ENCODE measurements around the gene RPN2. TPM values are rescaled to one million over a fixed set of nuclear protein-coding genes. Genes with fewer than 3 reads are reported as not detected.

RPN2 gene
- total and polyA plus RNA-seq, 2 donors (not counting 3 experiments of a cell fraction or from before 2014, with no cell fraction given) = 283 to 530 TPM

DNA sequence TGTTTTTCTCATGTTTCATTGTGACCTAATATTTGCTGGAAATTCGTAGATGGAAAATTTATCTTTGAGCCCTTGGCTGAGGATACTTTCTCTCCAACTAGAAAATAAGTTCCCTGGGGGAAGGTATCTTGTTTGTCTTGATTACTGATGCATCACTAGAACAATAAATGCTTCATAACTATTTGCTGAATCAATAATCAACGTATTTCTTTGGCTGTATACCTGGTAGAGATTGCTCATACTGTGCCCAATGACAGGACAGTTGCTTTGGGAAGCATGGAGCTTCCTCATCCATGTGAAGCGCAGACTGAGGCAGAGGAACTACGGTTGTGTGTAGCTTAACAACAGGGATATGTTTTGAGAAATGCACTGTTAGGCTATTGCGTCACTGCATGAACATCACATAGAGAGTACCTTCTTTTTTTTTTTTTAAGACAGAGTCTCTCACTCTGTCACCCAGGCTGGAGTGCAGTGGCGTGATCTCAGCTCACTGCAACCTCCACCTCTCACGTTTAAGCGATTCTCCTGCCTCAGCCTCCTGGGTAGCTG lies 34.2 kb upstream of the RPN2 start:
- POLR2A ChIA-PET = no interaction called here
- no peak for FAIRE-seq

DNA sequence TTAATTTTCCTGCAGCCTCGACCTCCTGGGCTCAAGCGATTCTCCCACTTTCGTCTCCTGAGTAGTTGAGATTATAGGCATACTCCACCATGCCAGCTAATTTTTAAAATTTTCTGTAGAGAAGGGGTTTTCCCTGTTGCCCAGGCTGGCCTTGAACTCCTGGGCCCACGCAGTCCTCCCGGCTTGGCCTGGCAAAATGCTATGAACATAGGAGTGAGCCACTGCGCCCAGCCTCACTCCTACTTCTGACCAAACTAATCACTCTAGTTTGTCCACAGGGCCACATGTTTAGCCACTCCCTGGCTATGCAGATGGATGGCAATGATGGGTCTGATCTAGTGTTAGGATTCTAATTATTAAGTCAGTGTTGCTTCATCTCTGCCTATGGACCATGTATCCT lies 31.9 kb upstream of the RPN2 start:
- intact Hi-C loops (cut with micrococcal nuclease) (no loop called here), dilution Hi-C loops (cut with MboI; ENCODE audit: extremely low pct_ligation_motif_present, low sequenced_read_pairs) (no loop called here)
- Histone ChIP-seq H3K4me2 (ENCODE audit: insufficient read depth, low read length) (no peak overlapping the region), H3K4me1 (ENCODE audit: control insufficient read depth, extremely low read depth, insufficient read depth, low read length) (no peaks in the 10 kb centered on the region), H3K4me3 (replicated peaks in 1 of 3; ENCODE audit: insufficient read depth in 1 of 3, low read depth in 1 of 3, low read length in 3 of 3) (no peak overlapping the region), H3K9me1 (replicated peaks; ENCODE audit: control insufficient read depth, extremely low read depth, insufficient read depth, low read length) (no peaks in the 10 kb centered on the region), H4K20me1 (replicated peaks; ENCODE audit: control insufficient read depth, extremely low read depth, insufficient read depth, low read length) (no peaks in the 10 kb centered on the region), H3K79me2 (ENCODE audit: control insufficient read depth, insufficient read depth, low read length) (no peaks in the 10 kb centered on the region), H3K27ac (ENCODE audit: insufficient read depth, low read depth, low read length) (no peak overlapping the region), H3K36me3 (ENCODE audit: control insufficient read depth in 2 of 2, extremely low read depth in 1 of 2, insufficient read depth in 2 of 2, low read length in 2 of 2) (no peaks in the 10 kb centered on the region), H2AFZ (ENCODE audit: low read depth, low read length) (no peak overlapping the region), H3K27me3 (ENCODE audit: control insufficient read depth in 2 of 2, insufficient read depth in 2 of 2, low read length in 2 of 2) (no peaks in the 10 kb centered on the region), H3K9ac (replicated peaks; ENCODE audit: extremely low read depth, insufficient read depth, low read length) (no peak overlapping the region), H3K9me3 (replicated peaks; ENCODE audit: control insufficient read depth, insufficient read depth, low read length) (no peaks in the 10 kb centered on the region)
- DNase-seq (ENCODE audit: low read depth, low spot score) (no peak), FAIRE-seq (no peak)
- TF ChIP-seq GATA2 (IDR thresholded peaks at IDR 0.05; ENCODE audit: insufficient read depth, insufficient read length, low read depth, low read length) (no peak), EZH2 (IDR thresholded peaks at IDR 0.05; ENCODE audit: borderline replicate concordance, low read depth, low read length, severe bottlenecking) (no peak), POLR2AphosphoS5 (IDR thresholded peaks at IDR 0.05; ENCODE audit: insufficient read depth, low read depth, low read length) (no peak), FOS (IDR thresholded peaks at IDR 0.05; ENCODE audit: borderline replicate concordance, insufficient read depth, low read length) (no peak), MYC (IDR thresholded peaks at IDR 0.05; ENCODE audit: low read depth, low read length) (no peak), JUN (IDR thresholded peaks at IDR 0.05; ENCODE audit: borderline replicate concordance, insufficient read depth, insufficient read length, low read depth) (no peak)
- TF ChIP-seq, protein P1, sequence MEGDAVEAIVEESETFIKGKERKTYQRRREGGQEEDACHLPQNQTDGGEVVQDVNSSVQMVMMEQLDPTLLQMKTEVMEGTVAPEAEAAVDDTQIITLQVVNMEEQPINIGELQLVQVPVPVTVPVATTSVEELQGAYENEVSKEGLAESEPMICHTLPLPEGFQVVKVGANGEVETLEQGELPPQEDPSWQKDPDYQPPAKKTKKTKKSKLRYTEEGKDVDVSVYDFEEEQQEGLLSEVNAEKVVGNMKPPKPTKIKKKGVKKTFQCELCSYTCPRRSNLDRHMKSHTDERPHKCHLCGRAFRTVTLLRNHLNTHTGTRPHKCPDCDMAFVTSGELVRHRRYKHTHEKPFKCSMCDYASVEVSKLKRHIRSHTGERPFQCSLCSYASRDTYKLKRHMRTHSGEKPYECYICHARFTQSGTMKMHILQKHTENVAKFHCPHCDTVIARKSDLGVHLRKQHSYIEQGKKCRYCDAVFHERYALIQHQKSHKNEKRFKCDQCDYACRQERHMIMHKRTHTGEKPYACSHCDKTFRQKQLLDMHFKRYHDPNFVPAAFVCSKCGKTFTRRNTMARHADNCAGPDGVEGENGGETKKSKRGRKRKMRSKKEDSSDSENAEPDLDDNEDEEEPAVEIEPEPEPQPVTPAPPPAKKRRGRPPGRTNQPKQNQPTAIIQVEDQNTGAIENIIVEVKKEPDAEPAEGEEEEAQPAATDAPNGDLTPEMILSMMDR (IDR thresholded peaks at IDR 0.05; ENCODE audit: extremely low read depth in 1 of 2, insufficient read depth in 1 of 2, low read depth in 1 of 2, low read length in 2 of 2) = no peak
- TF ChIP-seq, protein P2, sequence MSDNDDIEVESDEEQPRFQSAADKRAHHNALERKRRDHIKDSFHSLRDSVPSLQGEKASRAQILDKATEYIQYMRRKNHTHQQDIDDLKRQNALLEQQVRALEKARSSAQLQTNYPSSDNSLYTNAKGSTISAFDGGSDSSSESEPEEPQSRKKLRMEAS (IDR thresholded peaks at IDR 0.05; ENCODE audit: insufficient read depth, insufficient read length) = no peak
- CTCF ChIA-PET = no interaction called here
- no TSS peak for BruUV-seq (replicated peaks)
- POLR2A ChIA-PET = no interaction called here

More for the DNA sequence above, 34.2 kb upstream of the RPN2 start:
- BruUV-seq (replicated peaks) = no TSS peak
- Histone ChIP-seq H3K36me3 (ENCODE audit: control insufficient read depth in 2 of 2, extremely low read depth in 1 of 2, insufficient read depth in 2 of 2, low read length in 2 of 2) (no peaks in the 10 kb centered on the region), H3K9me1 (replicated peaks; ENCODE audit: control insufficient read depth, extremely low read depth, insufficient read depth, low read length) (no peaks in the 10 kb centered on the region), H3K9me3 (replicated peaks; ENCODE audit: control insufficient read depth, insufficient read depth, low read length) (no peaks in the 10 kb centered on the region), H4K20me1 (replicated peaks; ENCODE audit: control insufficient read depth, extremely low read depth, insufficient read depth, low read length) (no peaks in the 10 kb centered on the region), H3K27ac (ENCODE audit: insufficient read depth, low read depth, low read length) (no peak overlapping the region), H3K79me2 (ENCODE audit: control insufficient read depth, insufficient read depth, low read length) (no peaks in the 10 kb centered on the region), H3K4me3 (replicated peaks in 1 of 3; ENCODE audit: insufficient read depth in 1 of 3, low read depth in 1 of 3, low read length in 3 of 3) (no peak overlapping the region), H3K27me3 (ENCODE audit: control insufficient read depth in 2 of 2, insufficient read depth in 2 of 2, low read length in 2 of 2) (no peaks in the 10 kb centered on the region), H3K9ac (replicated peaks; ENCODE audit: extremely low read depth, insufficient read depth, low read length) (no peak overlapping the region), H3K4me1 (ENCODE audit: control insufficient read depth, extremely low read depth, insufficient read depth, low read length) (no peaks in the 10 kb centered on the region), H3K4me2 (ENCODE audit: insufficient read depth, low read length) (no peak overlapping the region), H2AFZ (ENCODE audit: low read depth, low read length) (no peak overlapping the region)
- CTCF ChIA-PET = interaction anchor here (1.6 kb wide), 1 partner anchor 11 kb away, joined by 6 read pairs; no protein-coding TSS in a partner anchor
- intact Hi-C loops (cut with micrococcal nuclease) = no loop called here
- TF ChIP-seq POLR2AphosphoS5 (IDR thresholded peaks at IDR 0.05; ENCODE audit: insufficient read depth, low read depth, low read length) (no peak), GATA2 (IDR thresholded peaks at IDR 0.05; ENCODE audit: insufficient read depth, insufficient read length, low read depth, low read length) (no peak), JUN (IDR thresholded peaks at IDR 0.05; ENCODE audit: borderline replicate concordance, insufficient read depth, insufficient read length, low read depth) (no peak)
- TF ChIP-seq, protein P1 (IDR thresholded peaks at IDR 0.05; ENCODE audit: extremely low read depth in 1 of 2, insufficient read depth in 1 of 2, low read depth in 1 of 2, low read length in 2 of 2) = no peak
- no peak for DNase-seq (ENCODE audit: low read depth, low spot score)
- dilution Hi-C loops (cut with MboI; ENCODE audit: extremely low pct_ligation_motif_present, low sequenced_read_pairs) = no loop called here
